Ramos (cell line): ENCODE results near the gene RIT2.

Source experiments
- in situ Hi-C: fragments of 300-500 bp; cut with MboI; formaldehyde crosslinking; loops from one replicate; pipeline ENCODE4 v1.14.3; 2022; ENCODE audit warnings: low sequenced_read_pairs; ENCODE audit not compliant: unreplicated experiment

The RIT2 gene

GRCh38 chr18:42719221-42719620 is 396.3 kb downstream of the RIT2 start:
- in situ Hi-C loops: no loop called here

- in situ Hi-C loops: no loop called here
Measured at GRCh38 chr18:42712065-42712464, 403.4 kb downstream of the RIT2 start.

GRCh38 chr18:42707080-42707479 is 408.4 kb downstream of the RIT2 start:
- in situ Hi-C loops: no loop called here

GRCh38 chr18:42706618-42707017 is 408.9 kb downstream of the RIT2 start:
- in situ Hi-C loops: no loop called here

- in situ Hi-C loops: no loop called here
Measured at GRCh38 chr18:42706029-42706608, 409.4 kb downstream of the RIT2 start.
